ENCODE measurements around the gene SPP2.

GRCh38 chr2:234002281-234002680, 48.2 kb upstream of the SPP2 start:
- no peak for TF ChIP-seq ZNF274 (IDR thresholded peaks at IDR 0.05; ENCODE audit: low read depth, low read length)
- no peak for TF ChIP-seq YY1 (IDR thresholded peaks at IDR 0.05; ENCODE audit: insufficient read depth, insufficient read length)
